CD4-positive, alpha-beta T cell treated with Interleukin-1 beta for 1 hour (primary cell): Measurements from ENCODE around the gene DNAJB11.
"Not testable (repeated sequence)": the region's sequence is repeated elsewhere in the genome, so short reads cannot be mapped to it uniquely, and the experiment has no call there.

ENCODE experiments used
- DNase-seq, 2 donors: peaks; one replicate each; pipeline ENCODE4 v3.0.0-alpha.2; 2020 to 2022

The DNAJB11 gene

DNA sequence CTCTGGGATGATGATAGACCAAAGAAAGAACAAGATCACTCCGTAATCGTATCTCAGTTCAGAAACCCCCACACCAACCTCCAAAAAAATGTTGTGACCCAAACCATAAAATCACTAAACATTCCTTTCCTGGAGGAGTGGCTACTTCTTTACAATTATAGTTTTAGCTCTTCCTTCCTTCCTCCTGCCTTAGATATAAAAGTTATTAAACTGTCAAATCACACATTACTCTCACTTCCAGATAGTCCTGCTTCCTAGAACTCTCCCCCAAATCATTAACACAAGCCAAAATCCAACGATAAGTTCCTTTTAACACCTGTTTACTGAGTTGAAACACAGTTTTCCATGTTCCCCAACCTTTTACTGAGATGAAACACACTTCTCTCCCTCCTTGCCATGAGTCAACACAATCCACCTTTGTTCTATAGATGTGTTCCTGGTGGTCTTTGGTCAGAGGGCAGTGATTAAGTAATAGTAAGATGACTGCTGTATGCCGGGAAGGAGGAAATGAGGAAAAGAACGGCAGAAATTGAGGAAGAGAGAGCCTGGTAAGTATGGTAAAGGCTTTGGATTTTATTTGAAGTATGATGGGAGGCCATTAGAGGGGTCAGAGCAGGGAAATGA lies 18.0 kb upstream of the DNAJB11 start:
- DNase-seq, result no peak

DNA sequence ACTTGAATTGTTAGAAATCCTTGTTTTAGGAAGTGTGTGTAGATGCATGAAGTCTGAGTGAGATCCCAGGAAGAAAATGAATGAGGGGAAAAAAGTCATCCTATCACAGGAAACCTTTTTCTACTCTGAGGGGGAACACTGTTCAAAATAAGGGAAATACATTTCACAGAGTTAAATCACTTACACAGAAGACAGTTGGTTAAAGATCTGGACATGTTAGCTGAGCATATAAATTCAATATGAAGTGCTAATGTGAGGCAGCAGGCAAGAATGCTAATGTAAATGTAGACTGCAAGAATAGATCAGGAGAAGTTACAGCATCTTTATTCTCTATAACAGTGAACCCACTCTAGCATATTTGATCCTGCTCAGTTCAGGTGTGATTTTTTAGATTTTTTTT lies 5.9 kb upstream of the DNAJB11 start:
- DNase-seq, result no peak

DNA sequence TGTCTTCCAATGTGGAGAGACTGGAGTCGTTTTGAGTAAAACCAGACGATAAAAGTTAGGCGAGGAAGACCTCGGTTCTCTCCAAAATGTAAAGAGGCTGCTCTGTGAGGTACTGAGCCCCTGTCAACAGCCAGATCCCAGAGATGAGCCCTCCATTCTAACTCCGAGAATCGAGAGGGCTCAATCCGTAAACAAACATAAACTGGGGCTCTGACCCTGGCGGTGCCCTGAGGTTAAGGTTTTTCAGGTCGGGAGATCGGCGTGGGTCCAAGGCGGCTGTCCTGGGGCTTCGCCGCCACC lies 3.8 kb upstream of the DNAJB11 start:
- no peak for DNase-seq

DNA sequence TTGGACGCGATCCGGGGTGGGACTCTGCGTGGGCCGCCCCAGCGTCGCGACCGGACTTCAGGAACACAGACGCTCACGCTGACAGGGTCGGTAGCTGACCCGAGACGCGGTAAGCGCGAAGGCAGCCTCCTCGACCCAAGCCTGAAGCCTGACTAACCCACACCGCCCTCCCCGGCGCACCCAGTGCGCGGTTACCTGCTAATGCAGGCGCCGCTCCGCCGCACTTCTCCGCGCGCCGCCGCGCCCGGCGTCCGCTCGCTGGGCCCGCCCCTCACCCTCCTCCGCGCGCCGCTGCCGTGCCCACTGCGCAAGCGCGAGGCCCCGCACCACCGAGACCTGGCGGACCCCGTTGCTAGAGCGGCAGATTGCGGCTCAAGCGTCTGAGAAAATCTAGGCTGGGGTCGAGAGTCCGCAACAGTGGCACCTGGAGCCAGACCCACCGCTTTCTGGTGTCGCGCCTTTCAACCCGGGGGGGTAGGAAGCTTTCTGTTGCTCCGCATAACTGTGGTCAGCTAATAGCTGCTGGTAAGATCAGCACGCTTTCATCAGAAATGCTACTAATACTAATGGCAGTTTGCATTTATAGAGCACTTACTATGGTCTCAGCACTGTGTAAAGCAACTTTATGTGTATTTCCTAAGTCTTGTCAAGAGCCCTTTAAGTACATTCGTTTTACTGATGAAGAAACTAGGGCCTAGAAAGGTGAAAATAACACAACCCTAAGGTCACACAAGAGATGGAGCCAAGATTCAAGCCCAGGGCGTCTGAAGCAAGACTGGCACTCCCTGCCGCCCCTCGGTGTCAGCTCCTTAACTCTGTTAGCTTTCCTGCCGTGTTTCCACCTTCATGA lies 3.2 kb upstream of the DNAJB11 start, which contains the start of gene TBCCD1:
Gene TBCCD1, minus strand, starts transcription at position 268 of the 850 bp plus-strand sequence. CDS start 3,010 bp downstream, outside the sequence.
- peak; percentile 93 to 97 for DNase-seq

DNA sequence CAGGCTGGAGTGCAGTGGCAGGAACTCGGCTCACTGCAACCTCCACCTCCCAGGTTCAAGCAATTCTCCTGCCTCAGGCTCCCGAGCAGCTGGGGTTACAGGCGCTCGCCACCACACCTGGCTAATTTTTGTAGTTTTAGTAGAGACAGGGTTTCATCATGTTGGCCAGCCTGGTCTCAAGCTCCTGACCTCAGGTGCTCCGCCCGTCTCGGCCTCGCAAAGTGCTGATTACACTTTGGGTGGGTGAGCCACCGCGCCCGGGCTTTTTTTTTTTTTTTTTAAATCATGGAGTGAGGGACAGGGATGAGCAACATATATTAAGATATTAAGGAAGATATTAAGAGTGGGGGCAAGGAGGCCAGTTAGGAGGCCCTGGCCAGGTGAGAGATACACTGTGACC lies 1.2 kb upstream of the DNAJB11 start:
- not testable (repeated sequence) for DNase-seq

DNA sequence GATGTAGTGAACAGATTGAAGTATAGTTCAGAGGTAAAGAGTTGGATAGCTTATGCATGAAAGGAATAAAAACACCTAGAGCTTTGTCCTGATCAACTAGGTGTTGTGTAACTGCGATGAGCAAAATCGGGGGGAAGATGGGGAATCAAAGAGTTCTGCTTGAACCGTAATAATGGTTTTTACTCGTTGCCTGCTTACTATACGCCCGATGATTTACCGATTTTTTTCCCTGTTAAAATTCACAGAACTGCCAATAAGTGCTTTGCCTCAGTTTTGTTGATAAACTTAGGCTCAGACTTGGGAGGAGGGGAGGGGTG lies 783 bp upstream of the DNAJB11 start:
- DNase-seq, result no peak

DNA sequence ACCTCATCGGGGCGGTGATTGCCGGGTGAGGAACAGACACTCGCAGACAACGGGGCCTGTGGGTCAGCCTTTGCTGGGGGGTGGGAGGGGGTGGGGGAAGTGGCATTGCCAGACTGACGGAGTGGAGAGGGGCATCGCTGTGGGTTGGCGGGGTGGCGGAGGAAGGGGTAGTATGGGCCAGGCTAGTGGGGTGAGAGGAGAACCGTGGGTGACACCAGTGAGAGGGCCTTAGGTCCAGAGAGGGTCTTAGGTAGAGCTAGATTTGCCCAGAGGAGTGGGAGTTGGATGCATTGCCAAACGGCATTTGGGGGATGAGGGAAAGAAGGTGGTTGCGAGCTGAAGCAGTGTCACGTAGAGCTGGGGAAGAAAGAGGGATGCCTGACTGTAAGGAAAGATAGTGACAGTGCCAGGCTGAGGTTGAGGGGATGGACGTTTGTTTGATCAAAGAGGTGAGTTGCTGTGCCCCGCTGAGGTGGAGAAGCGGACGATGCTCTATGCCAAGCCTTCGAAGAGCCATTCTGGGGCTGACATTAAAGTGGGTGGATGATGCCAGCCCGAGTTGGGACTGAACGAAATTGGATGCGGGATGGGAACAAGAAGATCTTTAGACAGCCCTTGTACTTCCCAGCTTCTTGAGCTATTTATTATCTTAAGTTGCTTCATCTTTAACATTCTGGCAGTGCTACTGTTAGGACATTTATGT lies 572 bp downstream of the DNAJB11 start:
- DNase-seq, result peak in 1 of 2 donors; percentile 16

DNA sequence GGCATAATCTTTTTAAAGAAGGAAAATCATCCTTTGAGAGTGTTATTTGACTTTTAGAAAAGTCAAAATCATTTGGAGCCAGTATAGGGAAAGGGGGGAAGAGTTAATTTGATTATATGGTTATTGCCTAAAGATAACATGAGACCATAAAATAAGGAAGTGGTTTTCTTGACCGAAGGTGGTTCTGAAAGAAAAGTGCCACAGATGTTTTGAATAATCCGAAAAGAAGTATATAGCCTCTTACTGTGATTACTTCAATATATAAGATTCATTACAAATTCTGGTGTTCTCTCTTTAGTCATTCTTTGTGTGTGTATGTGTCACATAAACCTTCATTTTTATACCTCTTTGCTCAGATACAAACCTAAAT lies 1.1 kb downstream of the DNAJB11 start:
- DNase-seq, result no peak

DNA sequence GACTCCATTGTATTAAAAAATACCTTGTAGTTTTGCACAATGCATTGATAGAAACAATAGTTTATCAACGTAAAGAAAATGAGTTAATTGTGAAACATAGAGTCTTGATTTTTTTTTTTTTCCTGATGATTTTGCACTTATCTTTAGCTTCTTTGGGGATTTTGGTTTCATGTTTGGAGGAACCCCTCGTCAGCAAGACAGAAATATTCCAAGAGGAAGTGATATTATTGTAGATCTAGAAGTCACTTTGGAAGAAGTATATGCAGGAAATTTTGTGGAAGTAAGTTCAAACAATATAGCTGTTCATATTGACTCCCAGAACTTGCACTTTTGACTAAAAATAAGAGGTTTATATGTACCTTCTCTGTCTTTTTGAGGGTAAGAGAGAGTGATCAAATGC lies 7.0 kb downstream of the DNAJB11 start:
- no peak for DNase-seq

DNA sequence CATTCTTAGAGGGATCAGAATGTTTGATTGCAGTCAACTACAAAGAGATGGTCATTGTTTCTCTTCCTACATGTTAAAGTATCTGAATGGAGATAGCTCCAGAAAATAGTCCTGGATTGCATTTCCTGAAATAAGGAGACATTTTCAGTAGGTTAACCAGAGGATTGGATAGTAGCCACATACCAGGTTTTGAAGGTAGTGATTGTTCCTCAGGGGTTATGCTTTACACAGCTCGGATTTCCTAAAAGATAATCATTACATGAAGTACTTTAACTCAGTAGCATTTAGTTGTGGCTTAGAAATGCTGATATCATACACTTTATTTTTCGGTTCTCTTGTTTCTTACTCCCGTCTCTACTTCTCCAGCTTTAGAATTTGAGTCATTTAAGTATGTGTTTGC lies 10.3 kb downstream of the DNAJB11 start:
- no peak for DNase-seq

DNA sequence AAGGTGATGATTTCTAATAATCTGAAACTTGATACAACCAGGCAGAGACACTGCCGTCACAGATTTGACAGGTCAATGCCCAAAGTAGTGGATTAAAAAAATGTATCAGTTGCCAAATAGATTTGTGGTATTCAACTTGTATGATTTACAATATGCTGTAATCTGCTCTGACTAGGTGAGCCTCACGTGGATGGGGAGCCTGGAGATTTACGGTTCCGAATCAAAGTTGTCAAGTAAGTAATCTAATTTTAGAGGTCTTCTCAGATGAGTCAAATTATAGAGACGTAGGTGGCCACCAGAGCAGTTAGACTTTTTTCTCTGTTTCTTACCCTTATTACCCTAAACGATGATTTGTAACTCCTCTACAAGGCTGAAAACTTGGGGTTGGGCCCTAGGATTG lies 12.0 kb downstream of the DNAJB11 start:
- no peak for DNase-seq

DNA sequence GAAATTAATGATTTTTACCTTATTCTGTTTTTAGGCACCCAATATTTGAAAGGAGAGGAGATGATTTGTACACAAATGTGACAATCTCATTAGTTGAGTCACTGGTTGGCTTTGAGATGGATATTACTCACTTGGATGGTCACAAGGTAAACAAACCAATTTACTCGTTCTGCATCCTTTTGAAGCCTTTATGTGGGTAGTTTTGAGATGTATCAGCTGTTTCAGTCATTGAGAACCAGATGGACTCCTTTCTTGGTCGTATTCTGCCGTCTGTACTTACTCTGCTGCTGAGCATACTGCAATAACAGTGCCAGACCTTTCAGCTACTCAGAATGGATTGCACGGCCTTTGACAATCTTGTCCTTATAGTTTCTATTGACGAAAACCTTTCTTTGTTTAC lies 13.3 kb downstream of the DNAJB11 start:
- no peak for DNase-seq

DNA sequence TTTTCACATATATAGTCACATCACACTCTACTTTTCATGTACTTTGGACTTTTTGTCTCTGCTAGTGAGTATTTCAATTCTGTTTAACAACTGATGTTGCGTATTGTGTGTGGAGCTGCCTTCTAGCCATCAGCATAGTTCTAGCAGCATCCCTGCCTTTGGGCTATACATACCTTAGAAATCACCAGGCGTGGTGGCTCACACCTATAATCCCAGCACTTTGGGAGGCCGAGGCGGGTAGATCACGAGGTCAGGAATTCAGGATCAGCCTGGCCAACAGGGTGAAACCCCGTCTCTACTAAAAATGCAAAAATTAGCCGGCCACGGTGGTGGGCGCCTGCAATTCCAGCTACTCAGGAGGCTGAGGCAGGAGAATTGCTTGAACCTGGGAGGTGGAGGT lies 15.7 kb downstream of the DNAJB11 start:
- DNase-seq, result not testable (repeated sequence)

DNA sequence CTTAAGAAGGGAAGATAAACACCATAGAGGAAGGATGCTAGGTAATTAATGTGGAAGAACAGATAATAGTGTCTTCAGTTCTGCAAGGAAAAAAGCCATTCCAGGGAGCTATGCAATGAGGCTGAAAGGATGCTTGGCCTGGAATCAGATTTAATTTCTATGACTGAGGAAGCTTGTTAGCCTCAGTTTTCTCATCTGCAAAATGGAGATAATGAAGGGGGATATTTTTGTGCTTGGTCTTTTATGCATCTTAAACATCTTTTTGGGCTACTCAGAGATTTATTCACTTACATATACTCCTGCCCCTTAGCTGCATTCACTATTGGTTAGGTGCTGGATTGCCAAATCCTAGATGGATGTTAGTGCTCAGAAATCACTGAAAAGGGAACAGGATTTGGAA lies 16.7 kb downstream of the DNAJB11 start:
- DNase-seq, result no peak

DNA sequence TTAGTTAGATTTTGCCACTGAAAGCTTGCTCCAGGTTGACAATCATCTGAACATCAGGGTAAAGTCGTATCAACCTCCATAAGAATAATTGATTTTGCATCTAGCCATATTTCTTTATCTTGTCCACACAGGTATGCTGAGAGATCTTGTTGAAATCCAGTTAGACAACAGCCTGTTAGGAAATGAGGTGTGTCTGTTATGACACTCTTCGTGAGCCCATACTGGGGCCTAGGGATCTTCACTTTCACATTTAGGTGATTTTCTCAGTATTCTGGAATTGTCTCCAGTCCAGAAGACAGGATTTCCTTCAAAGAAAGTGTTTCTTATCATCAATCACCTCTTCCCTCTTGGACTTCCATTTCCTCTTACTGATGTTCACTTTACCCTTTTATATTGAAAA lies 18.1 kb downstream of the DNAJB11 start:
- no peak for DNase-seq

DNA sequence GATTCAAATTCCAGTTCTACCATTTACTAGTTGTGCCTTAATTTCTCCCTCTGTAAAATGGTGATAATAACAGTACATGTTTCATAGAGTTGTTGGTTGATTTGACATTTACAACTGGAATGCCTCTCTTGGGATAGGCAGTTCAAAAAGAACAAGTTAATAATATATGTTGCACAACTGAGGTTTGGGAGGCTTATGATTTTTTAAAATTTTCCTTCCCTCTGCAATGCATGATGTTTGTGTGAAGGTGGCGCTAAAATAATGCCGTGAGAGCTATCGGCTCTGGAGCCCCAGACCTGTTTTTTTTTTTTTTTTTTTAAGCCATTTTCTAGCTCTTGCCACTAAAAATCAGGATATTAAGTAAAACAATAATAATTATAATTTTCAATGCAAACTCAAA lies 18.6 kb downstream of the DNAJB11 start:
- no peak for DNase-seq

DNA sequence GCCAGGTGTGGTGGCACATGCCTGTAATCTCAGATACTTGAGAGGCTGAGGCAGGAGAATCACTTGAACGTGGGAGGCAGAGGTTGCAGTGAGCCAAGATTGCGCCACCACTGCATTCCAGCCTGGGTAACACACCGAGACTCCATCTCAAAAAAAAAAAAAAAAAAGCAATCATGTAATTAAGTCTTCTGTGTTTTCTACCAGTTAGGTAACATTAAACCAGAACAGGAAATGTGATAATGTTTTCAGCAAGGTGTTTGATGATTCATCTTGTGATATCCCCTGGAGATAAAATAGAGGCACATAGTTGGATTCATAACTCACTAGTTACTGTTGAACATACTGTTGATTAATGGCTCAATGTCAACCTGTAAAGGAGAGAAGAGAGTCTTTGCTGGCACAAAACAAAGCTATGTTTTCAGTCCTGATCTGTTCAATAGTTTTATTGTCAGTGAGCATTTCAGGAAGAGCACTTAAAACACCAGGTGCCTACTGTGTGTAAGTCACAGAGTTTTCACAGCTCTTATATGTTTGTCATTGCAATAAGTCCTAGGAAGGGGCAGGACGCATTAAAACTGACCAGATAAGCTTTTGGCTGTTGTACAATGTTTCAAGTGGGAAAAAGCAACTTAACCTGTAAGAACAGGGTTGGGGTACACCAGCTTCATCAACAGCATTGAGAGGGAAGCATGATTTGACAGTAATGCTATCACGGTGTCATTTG lies 19.5 kb downstream of the DNAJB11 start:
- DNase-seq, result peak in 1 of 2 donors; percentile 24

DNA sequence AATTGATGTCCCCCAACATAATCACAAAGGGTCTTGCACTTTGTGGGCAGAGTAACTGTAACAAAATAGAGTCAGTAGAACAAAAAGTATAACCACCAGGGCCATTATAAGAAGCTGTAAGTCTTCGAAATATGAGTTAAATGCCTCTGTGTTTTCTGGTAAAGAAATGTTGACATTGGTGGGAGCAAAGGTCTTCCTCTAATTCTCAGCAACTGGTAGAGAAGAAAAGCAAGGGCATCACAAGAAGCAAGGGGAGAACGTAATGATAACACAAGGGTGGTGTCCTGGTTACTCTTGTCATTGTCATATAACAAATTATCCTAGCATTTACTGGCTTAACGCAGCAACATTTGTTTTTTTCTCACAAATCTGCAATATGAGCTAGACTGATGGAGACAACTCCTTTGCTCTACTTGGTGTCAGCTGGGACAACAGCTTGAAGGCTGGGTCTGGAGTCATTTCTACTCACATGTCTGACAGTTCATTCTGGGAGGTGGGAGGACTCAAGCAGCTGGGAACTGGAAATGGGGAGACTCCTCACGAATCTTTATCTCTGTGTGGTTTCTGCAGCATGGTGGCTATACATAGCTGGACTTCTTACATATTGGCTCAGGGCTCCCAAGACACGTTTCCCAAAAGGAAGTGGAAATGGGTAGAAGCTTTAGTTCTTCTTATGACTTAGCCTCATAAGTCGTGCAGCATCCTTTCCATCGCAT lies 20.2 kb downstream of the DNAJB11 start:
- no peak for DNase-seq

DNA sequence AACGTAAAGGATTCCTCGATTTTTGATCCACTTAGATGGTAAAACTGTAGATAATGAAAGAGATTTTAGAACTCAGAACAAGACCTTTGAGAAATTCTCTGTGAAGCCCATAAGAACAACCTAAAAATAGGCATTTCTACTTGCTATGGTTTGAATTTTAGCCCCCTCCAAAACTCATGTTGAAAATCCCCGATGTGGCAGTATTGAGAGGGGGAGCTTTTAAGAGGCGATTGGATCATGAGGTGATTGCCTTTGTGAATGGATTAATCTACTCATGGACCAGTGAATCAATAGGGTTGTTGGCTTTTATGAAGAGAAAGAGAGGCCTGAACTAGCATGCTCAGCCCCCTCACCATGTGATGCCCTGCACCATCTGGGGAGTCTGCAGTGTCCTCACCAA lies 22.2 kb downstream of the DNAJB11 start:
- DNase-seq, result no peak

DNA sequence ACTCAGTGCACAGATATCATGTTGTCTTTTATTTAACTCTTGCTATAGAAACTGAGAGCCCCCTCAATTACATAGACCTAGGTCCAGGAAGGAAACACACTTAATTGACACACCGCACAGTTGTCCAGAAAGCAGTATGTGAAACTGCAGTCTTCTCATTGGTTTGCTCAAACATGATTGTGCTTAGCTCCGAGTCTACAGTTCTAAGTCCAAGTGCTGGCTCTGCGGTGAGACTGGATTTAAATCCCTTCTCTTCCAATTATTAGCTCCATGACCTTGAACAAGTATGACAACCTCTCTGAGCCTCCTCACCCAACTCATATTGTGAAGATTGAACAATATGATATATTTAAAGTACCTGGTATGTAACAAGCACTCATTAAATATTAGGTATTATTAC lies 23.3 kb downstream of the DNAJB11 start:
- no peak for DNase-seq

DNA sequence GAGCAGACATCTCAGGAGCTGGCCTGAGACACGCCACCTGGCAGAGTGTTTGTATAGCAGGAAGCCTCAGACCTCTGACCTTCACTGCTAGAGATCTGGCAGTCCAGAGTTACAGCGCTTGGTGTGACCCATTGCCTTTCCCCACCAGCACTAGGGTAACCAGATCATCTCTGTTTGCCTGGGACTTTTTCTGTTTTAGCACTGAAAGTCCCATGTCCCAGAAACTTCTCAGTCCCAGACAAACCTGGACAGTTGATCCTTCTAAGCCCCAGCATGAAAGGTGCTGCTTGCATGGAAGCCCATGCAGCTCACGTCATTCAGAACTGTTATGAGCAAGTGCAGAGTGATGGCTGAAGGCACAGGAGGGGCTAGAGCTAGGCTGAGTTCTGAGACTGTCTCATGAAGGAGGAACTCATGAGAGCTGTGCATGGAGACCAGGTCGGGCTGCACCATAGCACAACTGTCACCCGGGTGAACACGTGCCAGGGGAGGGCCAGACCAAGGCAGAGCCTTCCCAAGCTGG lies 24.1 kb downstream of the DNAJB11 start:
- no peak for DNase-seq

DNA sequence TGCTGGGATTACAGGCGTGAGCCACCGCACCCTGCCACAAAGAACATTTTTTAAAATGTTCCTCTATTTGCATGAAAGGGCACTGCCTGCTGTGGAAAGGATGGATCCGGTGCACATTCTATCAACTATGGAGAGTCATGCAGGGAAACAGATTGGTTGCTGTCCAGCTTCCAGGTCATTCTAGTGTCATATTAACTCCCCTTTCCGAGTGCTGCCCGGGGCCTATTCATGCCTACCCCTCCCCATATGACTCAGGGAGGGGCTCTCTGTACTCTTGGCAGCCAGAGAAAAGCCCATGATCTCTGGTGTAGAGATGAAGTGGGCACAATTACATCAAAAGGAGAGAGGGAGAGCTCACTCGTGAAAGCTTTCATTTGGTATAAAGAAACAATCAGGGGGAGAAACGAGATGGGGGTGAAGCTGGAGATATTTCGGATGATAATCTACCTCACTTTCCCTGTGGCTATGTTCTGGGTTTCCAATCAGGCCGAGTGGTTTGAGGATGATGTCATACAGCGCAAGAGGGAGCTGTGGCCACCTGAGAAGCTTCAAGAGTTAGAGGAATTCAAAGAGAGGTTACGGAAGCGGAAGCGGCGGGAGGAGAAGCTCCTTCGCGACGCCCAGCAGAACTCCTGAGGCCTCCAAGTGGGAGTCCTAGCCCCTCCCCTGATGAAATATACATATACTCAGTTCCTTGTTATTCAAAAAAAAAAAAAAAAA lies 26.2 kb downstream of the DNAJB11 start:
- no peak for DNase-seq
